SKM-1 treated with dmso at 0.1 percent for 144 hours (cell line): Measurements from ENCODE around the gene FABP3.
A peak's percentile ranks its signal among the peaks of the same experiment; 100 is the strongest.

Experiments used
- DNase-seq: peaks from one replicate; lab custom pipeline; 2025; ENCODE audit not compliant: unreplicated experiment; lab: John Stamatoyannopoulos, UW

Gene FABP3

GRCh38 chr1:31373897-31374486 is 1.1 kb upstream of the FABP3 start:
- DNase-seq: no peak

GRCh38 chr1:31372751-31373055 is 173 bp downstream of the FABP3 start:
- DNase-seq: no peak

DNA sequence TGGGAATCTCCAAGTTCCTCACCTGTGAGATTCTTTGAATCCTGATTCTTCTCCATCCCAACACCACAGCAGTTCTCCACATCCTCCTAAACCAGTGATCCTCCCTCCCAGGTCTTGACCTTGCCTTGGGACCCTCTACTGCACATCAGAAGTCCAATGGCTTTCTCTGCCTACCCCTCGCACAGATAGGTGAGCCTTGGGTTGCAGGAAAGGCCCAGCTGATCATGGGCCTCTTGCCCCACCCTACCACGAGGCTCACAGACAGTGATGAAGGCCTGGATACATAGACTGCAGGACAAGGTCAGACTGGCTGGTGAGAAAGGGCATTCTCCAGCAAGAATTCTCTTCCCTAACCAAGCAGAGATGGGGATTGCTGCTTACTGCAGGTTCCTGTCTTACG is 825 bp downstream of the FABP3 start:
- DNase-seq: no peak

- peak; percentile 2 for DNase-seq
Observed at GRCh38 chr1:31371121-31371959, 1.5 kb downstream of the FABP3 start.

GRCh38 chr1:31370565-31370964 is 2.3 kb downstream of the FABP3 start:
- no peak for DNase-seq

- no peak for DNase-seq
Observed at GRCh38 chr1:31370021-31370420, 2.9 kb downstream of the FABP3 start.

DNA sequence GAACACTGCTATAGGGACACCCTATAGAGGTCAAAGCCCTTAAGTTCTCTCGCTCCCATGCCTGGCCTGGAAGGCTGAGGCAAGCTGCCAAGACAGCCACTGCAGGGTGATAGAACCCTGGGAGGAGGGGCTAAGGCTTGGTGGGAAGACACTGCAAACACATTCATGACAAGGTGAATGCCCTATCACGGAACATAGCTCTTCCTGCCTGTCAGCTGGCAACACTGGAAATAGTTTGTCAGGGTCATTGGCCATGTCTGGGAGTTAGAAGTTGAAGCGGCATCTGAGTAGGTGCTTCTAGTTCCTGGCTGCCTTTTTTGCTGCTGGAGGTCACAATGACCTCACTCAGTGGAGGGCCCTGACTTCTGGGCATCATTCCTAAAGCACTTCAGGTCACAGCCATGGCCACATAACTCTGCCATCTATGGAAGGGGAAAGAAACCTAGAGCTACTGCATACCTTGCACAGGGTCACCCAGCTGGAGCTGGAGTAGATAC is 4.2 kb downstream of the FABP3 start:
- DNase-seq: no peak

GRCh38 chr1:31366796-31367195 is 6.1 kb downstream of the FABP3 start:
- DNase-seq: no peak

- no peak for DNase-seq
Observed at GRCh38 chr1:31364561-31365250, 8.2 kb downstream of the FABP3 start.

DNA sequence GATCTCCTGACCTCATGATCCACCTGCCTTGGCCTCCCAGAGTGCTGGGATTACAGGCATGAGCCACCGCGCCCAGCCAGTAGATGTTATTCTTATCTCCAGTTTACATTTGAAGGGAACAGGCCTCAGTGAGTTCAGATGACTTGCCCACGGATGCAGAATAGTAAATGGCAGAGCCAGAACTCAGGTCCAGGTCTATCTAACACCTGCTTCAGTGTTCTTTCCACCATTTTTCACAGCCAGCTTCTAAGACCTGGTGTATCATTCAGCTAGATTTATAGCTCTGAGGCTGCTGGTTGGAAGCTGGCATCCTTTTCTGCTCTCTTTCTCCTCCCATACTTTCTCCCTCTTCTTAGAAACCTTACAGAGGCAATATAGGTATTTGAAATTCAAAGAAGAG is 10.8 kb downstream of the FABP3 start:
- DNase-seq: no peak

- no peak for DNase-seq
Observed at GRCh38 chr1:31361607-31362006, 11.3 kb downstream of the FABP3 start.

- no peak for DNase-seq
Observed at GRCh38 chr1:31356427-31356826, 16.4 kb downstream of the FABP3 start.

DNA sequence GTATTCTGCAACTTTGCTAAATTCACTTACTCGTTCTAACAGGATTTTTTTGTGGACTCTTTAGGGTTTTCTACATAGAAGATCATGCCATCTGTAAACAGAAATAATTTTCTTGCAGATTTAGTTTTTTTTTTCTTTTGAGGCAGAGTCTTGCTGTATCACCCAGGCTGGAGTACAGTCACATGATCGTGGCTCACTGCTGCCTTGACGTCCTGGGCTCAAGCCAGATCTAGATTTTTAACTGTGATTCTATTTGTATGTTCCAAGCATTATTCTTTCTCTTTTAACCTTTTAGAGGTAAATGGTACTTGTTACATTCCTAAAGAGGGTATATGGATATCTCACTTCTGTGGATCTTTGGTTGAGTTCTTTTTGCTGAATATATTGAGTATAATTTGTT is 18.6 kb downstream of the FABP3 start:
- no peak for DNase-seq

GRCh38 chr1:31348449-31348848 is 24.4 kb downstream of the FABP3 start:
- DNase-seq: no peak

DNA sequence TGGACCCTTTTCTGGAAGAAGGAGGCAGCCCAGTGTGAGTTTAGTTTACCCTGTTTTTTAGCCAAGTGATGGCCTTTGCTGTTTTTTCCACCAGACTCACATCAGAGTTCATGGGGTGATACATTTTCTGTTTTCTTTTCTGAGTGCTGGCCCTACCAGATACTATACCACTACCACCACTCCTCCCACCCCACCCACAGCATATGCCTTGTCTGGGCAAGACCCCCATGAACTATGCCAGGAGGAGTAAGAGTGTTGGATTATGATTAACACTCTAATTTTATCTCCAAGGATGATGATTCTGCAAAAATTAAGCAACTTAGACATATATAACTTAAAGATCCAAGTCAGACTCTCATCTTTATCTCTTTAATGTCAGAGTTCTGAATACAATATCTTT is 26.1 kb downstream of the FABP3 start:
- no peak for DNase-seq

- no peak for DNase-seq
Observed at GRCh38 chr1:31345635-31346034, 27.2 kb downstream of the FABP3 start.

DNA sequence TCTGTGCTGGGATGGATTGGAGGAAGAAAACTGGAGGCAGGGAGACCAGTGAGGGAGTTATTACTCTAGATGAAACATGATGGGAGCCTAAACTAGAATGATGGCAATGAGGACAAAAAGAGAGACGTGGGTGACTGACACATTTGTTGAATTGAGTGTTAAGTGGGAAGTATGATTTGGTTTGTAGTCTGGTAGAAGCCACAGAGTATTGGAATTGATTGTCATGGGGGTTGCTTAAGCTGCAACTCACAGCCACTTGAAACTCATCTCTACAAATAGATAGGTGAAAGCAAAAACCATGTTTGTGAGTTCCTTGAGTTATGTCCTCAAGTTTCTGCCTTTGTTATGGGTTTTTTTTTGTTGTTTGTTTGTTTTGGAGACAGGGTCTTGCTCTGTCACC is 28.4 kb downstream of the FABP3 start:
- no peak for DNase-seq

- DNase-seq: no peak
Observed at GRCh38 chr1:31336687-31337467, 36.0 kb downstream of the FABP3 start.

DNA sequence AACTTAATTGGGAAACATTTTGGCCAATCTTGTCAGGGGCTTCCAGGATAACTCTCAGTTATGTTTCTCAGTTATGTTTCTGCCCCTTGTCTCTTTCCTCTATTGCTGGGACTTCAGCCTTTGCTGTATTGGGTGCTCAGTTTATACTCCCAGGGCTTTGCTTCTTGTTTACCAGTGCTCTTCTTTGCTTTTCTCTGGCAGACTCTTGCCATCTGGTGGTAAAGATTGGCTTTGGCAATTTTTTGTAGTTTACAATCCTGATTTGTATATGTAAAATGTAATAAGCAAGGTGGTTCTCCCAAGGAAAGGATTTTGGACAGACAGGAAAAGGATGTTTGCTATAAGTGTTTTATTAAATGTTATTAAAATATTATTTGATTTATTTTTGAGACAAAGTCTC is 37.9 kb downstream of the FABP3 start:
- peak; percentile 21 for DNase-seq

DNA sequence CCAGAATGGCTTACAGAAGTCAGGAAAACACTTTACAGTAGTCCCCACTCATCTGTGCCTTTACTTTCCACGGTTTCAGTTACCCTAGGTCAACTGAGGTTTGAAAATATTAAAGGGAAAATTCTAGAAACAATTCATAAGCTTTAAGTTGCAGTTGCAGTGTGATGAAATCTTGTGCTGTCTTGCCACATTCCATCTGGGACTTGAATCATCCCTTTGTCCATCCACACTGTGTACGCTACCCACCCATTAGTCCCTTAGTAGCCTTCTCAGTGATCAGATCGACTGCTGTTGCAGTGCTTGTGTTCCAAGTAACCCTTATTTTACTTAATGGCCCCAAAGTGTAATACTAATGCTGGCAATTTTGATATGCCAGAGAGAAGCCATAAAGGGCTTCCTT is 45.5 kb downstream of the FABP3 start:
- no peak for DNase-seq

- no peak for DNase-seq
Observed at GRCh38 chr1:31326461-31326860, 46.4 kb downstream of the FABP3 start.
